Mucosa of descending colon (tissue), 3 donors: ENCODE data around the gene GAPVD1. TPM values are rescaled to one million over a fixed set of nuclear protein-coding genes. Genes with fewer than 3 reads are reported as not detected.
"Not testable (repeated sequence)": the region's sequence is repeated elsewhere in the genome, so short reads cannot be mapped to it uniquely, and the experiment has no call there.

Source experiments
- ATAC-seq: fragments of 200-7000 bp; cut with Tn5 transposase; one replicate; pipeline ENCODE4 v1.9.1; 2020; ENCODE audit warnings: mild to moderate bottlenecking, moderate library complexity
- DNase-seq, 3 donors: peaks; one replicate each; pipeline ENCODE4 v3.0.0-alpha.2; 2020
- H3K36me3 ChIP-seq: fragments of 200-600 bp; one replicate; pipeline ENCODE4 v1.8.0; 2021; ENCODE audit warnings: low read depth, mild to moderate bottlenecking
- H3K4me1 ChIP-seq: fragments of 200-600 bp; one replicate; pipeline ENCODE4 v1.8.0; 2021; ENCODE audit warnings: low read depth, mild to moderate bottlenecking
- H3K4me3 ChIP-seq: fragments of 200-600 bp; one replicate; pipeline ENCODE4 v1.8.0; 2021; ENCODE audit warnings: mild to moderate bottlenecking
- H3K9me3 ChIP-seq: fragments of 200-600 bp; one replicate; pipeline ENCODE4 v1.8.0; 2021; ENCODE audit warnings: mild to moderate bottlenecking
- intact Hi-C, 2 donors: fragments of 100-400 bp; cut with DNase I in 1 of 2; cut with micrococcal nuclease in 1 of 2; formaldehyde crosslinking; loops; one replicate each; pipeline versions ENCODE4 v1.11.0 to v1.11.1; 2022; cut with DNase I, micrococcal nuclease
- total RNA-seq, 3 donors: library from RNA; stranded (reverse); fragmentation: NEBNext Ultra II Directional in 2 of 3; extraction: Animal tissue kit (Norgen Biotek cat#: 25700) in 2 of 3; gene quantifications; one replicate each; pipeline versions ENCODE4 v1.2.1 to v1.2.4, GENCODE V29; 2021 to 2023
- TF ChIP-seq, protein P1 (sequence below): fragments of 200-600 bp; IDR thresholded peaks from one replicate; pipeline ENCODE4 v1.8.0; 2022; ENCODE audit warnings: antibody characterized with exemption, mild to moderate bottlenecking
- donor health status: DM: no; HTN: no; CAD: no; lungs with moderate emphysema.
- donor health status: DM: no; HTN: no; CAD: no.
- donor health status: DM: no; HTN: yes; CAD: no.

The GAPVD1 gene
- total RNA-seq, 3 donors from 2014 or later, result 40.8 to 55.1 (median 41.4) TPM

DNA sequence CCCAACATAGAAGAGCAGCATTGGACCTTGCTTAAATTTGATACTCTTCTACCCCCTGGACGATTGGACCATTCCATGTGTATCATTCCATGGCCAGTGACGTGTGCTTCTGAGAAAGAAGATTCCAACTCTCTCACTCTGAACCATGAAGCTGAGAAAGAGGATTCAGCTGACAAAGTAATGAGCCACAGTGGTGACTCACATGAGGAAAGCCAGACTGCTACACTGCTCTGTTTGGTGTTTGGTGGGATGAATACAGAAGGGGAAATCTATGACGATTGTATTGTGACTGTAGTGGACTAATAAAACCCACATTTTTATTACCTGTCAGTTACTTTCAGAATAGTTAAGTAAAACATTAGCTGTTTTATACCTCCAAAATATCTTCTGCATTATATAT lies 27.9 kb upstream of the GAPVD1 start:
- peaks cover 10% of the 10 kb centered on the region for H3K36me3 ChIP-seq
- no peak for DNase-seq
- intact Hi-C loops, result no loop called here
- ATAC-seq, result peak; percentile 65
- H3K4me1 ChIP-seq, result peaks cover 21% of the 10 kb centered on the region
- TF ChIP-seq, protein P1, sequence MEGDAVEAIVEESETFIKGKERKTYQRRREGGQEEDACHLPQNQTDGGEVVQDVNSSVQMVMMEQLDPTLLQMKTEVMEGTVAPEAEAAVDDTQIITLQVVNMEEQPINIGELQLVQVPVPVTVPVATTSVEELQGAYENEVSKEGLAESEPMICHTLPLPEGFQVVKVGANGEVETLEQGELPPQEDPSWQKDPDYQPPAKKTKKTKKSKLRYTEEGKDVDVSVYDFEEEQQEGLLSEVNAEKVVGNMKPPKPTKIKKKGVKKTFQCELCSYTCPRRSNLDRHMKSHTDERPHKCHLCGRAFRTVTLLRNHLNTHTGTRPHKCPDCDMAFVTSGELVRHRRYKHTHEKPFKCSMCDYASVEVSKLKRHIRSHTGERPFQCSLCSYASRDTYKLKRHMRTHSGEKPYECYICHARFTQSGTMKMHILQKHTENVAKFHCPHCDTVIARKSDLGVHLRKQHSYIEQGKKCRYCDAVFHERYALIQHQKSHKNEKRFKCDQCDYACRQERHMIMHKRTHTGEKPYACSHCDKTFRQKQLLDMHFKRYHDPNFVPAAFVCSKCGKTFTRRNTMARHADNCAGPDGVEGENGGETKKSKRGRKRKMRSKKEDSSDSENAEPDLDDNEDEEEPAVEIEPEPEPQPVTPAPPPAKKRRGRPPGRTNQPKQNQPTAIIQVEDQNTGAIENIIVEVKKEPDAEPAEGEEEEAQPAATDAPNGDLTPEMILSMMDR, result no peak
- H3K9me3 ChIP-seq, result no peaks in the 10 kb centered on the region
- H3K4me3 ChIP-seq, result no peak overlapping the region

DNA sequence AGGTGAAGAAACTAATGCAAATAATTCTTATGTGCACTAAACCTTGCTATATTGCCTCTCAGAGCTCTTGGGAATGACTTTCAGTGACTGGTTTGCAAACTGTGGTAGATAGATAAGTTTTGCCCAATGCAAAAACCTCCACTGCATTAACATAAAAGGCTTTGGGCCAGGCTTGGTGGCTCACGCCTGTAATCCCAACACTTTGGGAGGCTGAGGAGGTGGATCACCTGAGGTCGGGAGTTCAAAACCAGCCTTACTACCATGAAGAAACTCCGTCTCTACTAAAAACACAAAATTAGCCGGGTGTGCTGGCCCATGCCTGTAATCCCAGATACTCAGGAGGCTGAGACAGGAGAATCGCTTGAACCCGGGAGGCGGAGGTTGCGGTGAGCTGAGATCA lies 27.5 kb upstream of the GAPVD1 start:
- H3K36me3 ChIP-seq, H3K9me3 ChIP-seq, H3K4me3 ChIP-seq, intact Hi-C loops, ATAC-seq, DNase-seq: not testable (repeated sequence)
- H3K4me1 ChIP-seq, result peaks cover 26% of the 10 kb centered on the region

DNA sequence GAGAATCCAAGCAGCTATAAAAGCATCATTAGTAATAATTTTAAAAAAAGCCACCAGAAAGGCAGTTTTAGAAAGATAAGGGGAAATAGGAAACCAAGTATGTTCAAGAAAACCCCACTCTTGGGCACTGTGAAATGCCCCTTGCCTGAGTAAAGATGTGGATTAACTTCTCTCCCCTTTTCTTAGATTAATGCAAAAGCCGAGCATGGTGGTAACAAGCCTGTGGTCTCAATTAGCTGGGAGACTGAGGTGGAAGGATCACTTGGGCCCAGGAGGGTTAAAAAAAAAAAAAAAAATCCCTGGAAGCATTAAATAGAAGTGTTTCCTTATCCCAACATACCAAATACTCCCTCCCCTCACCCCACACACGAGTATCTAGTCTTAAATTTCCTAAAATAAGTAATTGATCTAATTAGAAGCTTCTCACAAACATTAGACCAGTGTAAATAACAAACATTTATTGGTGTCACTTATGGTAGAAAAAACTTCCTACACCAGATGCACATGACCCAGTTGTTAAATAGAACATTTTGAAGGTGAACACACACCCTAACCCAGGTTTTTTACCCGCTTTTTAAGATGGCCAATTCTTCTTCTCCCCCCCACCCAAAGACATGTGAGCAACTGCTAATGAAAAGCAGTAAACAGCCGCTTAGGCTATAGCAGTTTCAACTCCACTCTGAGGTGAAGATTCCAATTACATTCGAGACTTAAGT lies 25.7 kb upstream of the GAPVD1 start:
- peaks cover 7% of the 10 kb centered on the region for H3K36me3 ChIP-seq
- DNase-seq, result no peak
- no peak for ATAC-seq
- H3K9me3 ChIP-seq, result no peaks in the 10 kb centered on the region
- TF ChIP-seq, protein P1, result no peak
- H3K4me3 ChIP-seq, result no peak overlapping the region
- intact Hi-C loops, result no loop called here
- H3K4me1 ChIP-seq, result peaks cover 32% of the 10 kb centered on the region

DNA sequence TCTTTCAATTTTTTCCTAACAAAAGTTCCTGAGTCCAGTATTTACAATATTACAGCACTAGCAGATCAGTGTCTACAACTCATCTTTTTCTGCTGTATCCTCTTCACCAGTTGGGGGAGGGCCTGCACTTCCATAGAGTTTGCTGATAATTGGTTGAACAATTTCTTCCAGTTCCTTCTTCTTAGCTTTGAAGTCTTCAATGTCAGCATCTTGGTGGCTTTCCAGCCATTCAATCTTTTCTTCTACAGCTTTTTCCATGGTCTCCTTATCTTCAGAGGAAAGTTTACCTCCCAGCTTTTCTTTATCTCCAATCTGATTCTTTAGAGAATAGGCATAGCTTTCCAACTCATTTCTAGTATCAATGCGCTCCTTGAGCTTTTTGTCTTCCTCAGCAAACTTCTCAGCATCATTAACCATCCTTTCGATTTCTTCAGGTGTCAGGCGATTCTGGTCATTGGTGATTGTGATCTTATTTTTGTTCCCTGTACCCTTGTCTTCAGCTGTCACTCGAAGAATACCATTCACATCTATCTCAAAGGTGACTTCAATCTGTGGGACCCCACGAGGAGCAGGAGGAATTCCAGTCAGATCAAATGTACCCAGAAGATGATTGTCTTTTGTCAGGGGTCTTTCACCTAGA lies 25.0 kb upstream of the GAPVD1 start:
- intact Hi-C loops, DNase-seq, H3K4me3 ChIP-seq, ATAC-seq, H3K9me3 ChIP-seq: not testable (repeated sequence)
- peaks cover 32% of the 10 kb centered on the region for H3K4me1 ChIP-seq
- H3K36me3 ChIP-seq, result peaks cover 12% of the 10 kb centered on the region

DNA sequence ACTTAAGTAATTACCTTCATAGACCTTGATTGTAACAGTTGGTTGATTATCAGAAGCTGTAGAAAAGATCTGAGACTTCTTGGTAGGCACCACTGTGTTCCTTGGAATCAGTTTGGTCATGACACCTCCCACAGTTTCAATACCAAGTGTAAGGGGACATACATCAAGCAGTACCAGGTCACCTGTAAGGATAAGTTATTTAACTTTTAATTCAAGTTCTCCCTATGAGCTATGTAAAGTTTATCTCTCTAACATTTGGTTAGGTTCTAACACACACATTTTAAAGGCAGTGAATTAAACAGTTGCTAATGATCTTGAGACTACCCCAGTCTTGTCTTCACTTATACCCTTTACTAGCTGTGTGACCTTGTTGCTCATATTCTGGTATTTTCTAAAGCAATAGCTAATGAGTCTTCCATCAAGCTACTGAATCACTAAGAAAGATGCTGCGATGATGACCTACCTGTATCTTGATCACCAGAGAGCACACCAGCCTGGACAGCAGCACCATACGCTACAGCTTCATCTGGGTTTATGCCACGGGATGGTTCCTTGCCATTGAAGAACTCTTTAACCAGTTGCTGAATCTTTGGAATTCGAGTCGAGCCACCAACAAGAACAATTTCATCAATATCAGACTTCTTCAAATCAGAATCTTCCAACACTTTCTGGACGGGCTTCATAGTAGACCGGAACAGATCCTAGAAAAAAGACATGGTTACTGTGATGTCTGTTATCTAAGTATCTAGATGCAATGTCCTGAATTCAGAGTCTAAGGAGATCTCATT lies 23.3 kb upstream of the GAPVD1 start:
- ATAC-seq, result no peak
- peaks cover 32% of the 10 kb centered on the region for H3K4me1 ChIP-seq
- H3K9me3 ChIP-seq, result no peaks in the 10 kb centered on the region
- H3K36me3 ChIP-seq, result peaks cover 12% of the 10 kb centered on the region
- TF ChIP-seq, protein P1, result no peak
- intact Hi-C loops, result no loop called here
- no peak for DNase-seq
- H3K4me3 ChIP-seq, result no peak overlapping the region

DNA sequence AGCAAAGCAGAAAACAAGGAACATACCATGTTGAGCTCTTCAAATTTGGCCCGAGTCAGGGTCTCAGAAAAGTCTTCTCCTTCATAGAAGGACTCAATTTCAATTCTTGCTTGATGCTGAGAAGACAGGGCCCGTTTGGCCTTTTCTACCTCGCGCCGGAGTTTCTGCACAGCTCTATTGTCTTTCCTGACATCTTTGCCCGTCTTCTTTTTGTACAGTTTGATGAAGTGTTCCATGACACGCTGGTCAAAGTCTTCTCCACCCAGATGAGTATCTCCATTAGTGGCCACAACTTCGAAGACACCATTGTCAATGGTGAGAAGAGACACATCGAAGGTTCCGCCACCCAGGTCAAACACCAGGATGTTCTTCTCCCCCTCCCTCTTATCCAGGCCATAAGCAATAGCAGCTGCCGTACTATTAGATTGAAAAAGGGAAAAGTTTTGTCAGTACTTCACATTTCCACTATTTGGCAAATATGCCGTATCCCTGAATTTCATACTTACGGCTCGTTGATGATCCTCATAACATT lies 22.6 kb upstream of the GAPVD1 start:
- intact Hi-C loops, result no loop called here
- Histone ChIP-seq H3K36me3 (peaks cover 12% of the 10 kb centered on the region), H3K4me3 (no peak overlapping the region), H3K4me1 (peaks cover 35% of the 10 kb centered on the region), H3K9me3 (no peaks in the 10 kb centered on the region)
- DNase-seq, result no peak
- TF ChIP-seq, protein P1, result no peak
- no peak for ATAC-seq
